OCI-LY7 (cell line): ENCODE results near the gene HSPBAP1. TPM values are rescaled to one million over a fixed set of nuclear protein-coding genes. Genes with fewer than 3 reads are reported as not detected.

ENCODE experiments used
- BruUV-seq: library from RNA; stranded (reverse); fragments of 400-500 nt; replicated peaks from 2 replicates; lab custom pipeline; 2021; lab: Mats Ljungman, UMichigan
- CTCF ChIA-PET: fragments of 300-600 bp; sonication (Branson Sonifier 250); formaldehyde crosslinking; loops from one replicate; lab custom pipeline; 2022; ENCODE audit warnings: antibody characterized with exemption; ENCODE audit not compliant: unreplicated experiment; lab: Charles Lee
- POLR2A ChIA-PET: fragments of 300-600 bp; sonication (Branson Sonifier 250); formaldehyde crosslinking; loops from one replicate; lab custom pipeline; 2022; ENCODE audit warnings: antibody characterized with exemption; lab: Charles Lee
- DNase-seq: peaks from one replicate; pipeline ENCODE4 v3.0.0-alpha.2; 2015; ENCODE audit warnings: low spot score
- H2AFZ ChIP-seq: fragments of 200-600 bp; sonication (generic), shearing (Covaris generic); 2 replicates; pipeline ENCODE4 v1.6.1; 2014; ENCODE audit warnings: mild to moderate bottlenecking, antibody characterized with exemption, low read length, moderate library complexity
- H3K27ac ChIP-seq: fragments of 200-600 bp; sonication (generic); 2 replicates; pipeline ENCODE4 v1.5.1; 2014; ENCODE audit warnings: mixed run types, low read depth, mild to moderate bottlenecking, moderate library complexity, low read length, inconsistent platforms; ENCODE audit not compliant: poor library complexity, severe bottlenecking
- H3K36me3 ChIP-seq: fragments of 200-600 bp; sonication (generic); 2 replicates; pipeline ENCODE4 v1.6.1; 2014; ENCODE audit warnings: mild to moderate bottlenecking, antibody characterized with exemption, low read length, moderate library complexity, mixed read lengths; ENCODE audit not compliant: insufficient read depth
- H3K4me1 ChIP-seq: fragments of 200-600 bp; sonication (generic); 2 replicates; pipeline ENCODE4 v1.5.1; 2014; ENCODE audit warnings: mild to moderate bottlenecking, low read length; ENCODE audit not compliant: insufficient read depth, poor library complexity, severe bottlenecking
- H3K4me2 ChIP-seq: fragments of 200-600 bp; sonication (generic); 2 replicates; pipeline ENCODE4 v1.6.1; 2014; ENCODE audit warnings: mild to moderate bottlenecking, low read length
- H3K4me3 ChIP-seq: fragments of 200-600 bp; sonication (generic); 2 replicates; pipeline ENCODE4 v1.5.1; 2014; ENCODE audit warnings: mild to moderate bottlenecking, low read depth, low read length; ENCODE audit not compliant: poor library complexity, severe bottlenecking
- H3K79me2 ChIP-seq: fragments of 200-600 bp; sonication (generic); 2 replicates; pipeline ENCODE4 v1.6.1; 2016; ENCODE audit warnings: low read depth, mild to moderate bottlenecking, low read length, moderate library complexity, mixed read lengths; ENCODE audit not compliant: insufficient read depth
- H3K9me2 ChIP-seq: fragments of 200-600 bp; sonication (generic); 2 replicates; pipeline ENCODE4 v1.6.1; 2016; ENCODE audit warnings: mild to moderate bottlenecking, low read length, mixed read lengths; ENCODE audit not compliant: insufficient read depth
- H3K9me3 ChIP-seq: fragments of 200-600 bp; sonication (generic); 2 replicates; pipeline ENCODE4 v1.6.1; 2014; ENCODE audit warnings: mild to moderate bottlenecking, mixed run types, low read length, mixed read lengths
- H4K20me1 ChIP-seq: fragments of 200-600 bp; sonication (generic); 2 replicates; pipeline ENCODE4 v1.6.1; 2014; ENCODE audit warnings: mild to moderate bottlenecking, antibody characterized with exemption, low read length, moderate library complexity, mixed read lengths; ENCODE audit not compliant: insufficient read depth
- EZH2phosphoT487 ChIP-seq: fragments of 200-600 bp; sonication (generic); IDR thresholded peaks from 2 replicates; pipeline ENCODE4 v1.6.1; 2018; ENCODE audit warnings: low read depth, borderline replicate concordance, mild to moderate bottlenecking, mixed run types, antibody characterized with exemption, low read length, moderate library complexity, mixed read lengths
- intact Hi-C: fragments of 100-400 bp; cut with micrococcal nuclease; formaldehyde crosslinking; loops from one replicate; pipeline ENCODE4 v1.10.0; 2022; ENCODE audit not compliant: unreplicated experiment
- total RNA-seq, 2 experiments: library from RNA; depleted of rRNA in 1 of 2; stranded (reverse); fragments of >200 nt in 1 of 2; shearing (Covaris generic) in 1 of 2; gene quantifications; 2 replicates each; pipeline ENCODE4 v1.2.3, GENCODE V29; 2014 to 2022
- TF ChIP-seq, protein P1 (sequence below): fragments of 200-600 bp; sonication (generic); conservative IDR thresholded peaks from 2 replicates; pipeline ENCODE4 v1.5.1; 2014; ENCODE audit warnings: mild to moderate bottlenecking, antibody characterized with exemption, low read length, moderate library complexity, mixed read lengths

Gene HSPBAP1
- total RNA-seq, 2 experiments from 2014 or later: 11.9 to 18.6 TPM

DNA sequence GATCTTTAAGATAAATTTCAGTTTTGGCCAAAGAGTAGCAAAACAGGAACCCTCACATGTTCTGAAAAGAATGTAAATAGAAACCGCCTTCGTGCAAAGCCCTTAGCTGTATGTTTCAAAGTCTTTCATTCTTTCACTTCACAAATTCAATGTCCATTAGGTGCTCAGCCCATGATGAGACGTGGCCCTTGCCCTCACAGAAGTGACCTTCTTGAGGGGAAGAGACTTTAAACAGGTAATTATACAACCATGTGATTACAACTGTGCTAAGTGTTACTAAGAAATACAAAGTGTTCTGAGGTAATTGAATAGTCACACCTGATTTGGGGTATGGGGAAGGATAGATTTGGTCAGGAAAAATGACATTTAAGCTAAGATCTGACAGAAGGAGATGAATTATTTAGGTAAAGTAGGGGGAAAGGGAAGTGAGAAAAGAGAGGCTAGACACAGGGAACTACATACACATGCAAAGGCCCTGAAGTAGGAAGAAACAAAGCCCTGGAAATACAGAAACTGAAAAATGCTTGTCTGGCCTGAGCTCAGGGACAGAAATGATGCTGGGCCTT lies 19.6 kb downstream of the HSPBAP1 start:
- peak; percentile 16 for DNase-seq

DNA sequence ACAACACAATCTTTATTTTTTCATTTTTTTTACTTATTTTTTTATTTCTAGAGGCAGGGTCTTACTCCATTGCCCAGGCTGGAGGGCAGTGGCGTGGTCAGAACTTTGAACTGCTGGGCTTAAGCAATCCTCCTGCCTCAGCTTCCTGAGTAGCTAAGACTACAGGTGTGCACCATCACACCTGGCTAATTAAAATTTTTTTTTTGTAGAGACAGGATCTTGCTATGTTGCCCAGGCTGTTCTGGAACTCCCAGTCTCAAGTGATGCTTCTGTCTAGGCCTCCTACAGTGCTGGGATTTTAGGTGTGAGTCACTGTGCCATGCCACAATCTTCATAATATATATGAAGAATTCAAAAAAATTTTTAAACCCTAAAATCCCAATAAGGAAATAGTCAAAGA lies 20.8 kb downstream of the HSPBAP1 start:
- H4K20me1 ChIP-seq: no peaks in the 10 kb centered on the region
- no peak for DNase-seq
- H3K36me3 ChIP-seq: peaks cover 16% of the 10 kb centered on the region; the same call in 1 of the 2 replicates
- POLR2A ChIA-PET: interaction anchor here (0.7 to 1.6 kb wide), 3 partner anchors 11 to 214 kb away, joined by 3 to 6 read pairs (median 3); no protein-coding TSS in a partner anchor
- H3K4me3 ChIP-seq: no peak overlapping the region
- no TSS peak for BruUV-seq
- H2AFZ ChIP-seq: no peak overlapping the region
- H3K4me1 ChIP-seq: peaks cover 15% of the 10 kb centered on the region
- intact Hi-C loops: no loop called here
- H3K79me2 ChIP-seq: no peaks in the 10 kb centered on the region
- H3K4me2 ChIP-seq: no peak overlapping the region
- no peaks in the 10 kb centered on the region for H3K9me2 ChIP-seq
- H3K27ac ChIP-seq: no peak overlapping the region
- no peak for TF ChIP-seq EZH2phosphoT487
- no peaks in the 10 kb centered on the region for H3K9me3 ChIP-seq
- CTCF ChIA-PET: no interaction called here

More for the DNA sequence above, 19.6 kb downstream of the HSPBAP1 start:
- Histone ChIP-seq H3K4me3 (no peak overlapping the region), H3K9me2 (no peaks in the 10 kb centered on the region), H3K27ac (peak overlapping the region; percentile 5), H3K4me1 (peaks cover 15% of the 10 kb centered on the region), H3K9me3 (no peaks in the 10 kb centered on the region), H3K4me2 (peak overlapping the region; percentile 23; the same call in 1 of the 2 replicates), H2AFZ (no peak overlapping the region), H4K20me1 (no peaks in the 10 kb centered on the region), H3K36me3 (peaks cover 12% of the 10 kb centered on the region; the same call in 1 of the 2 replicates), H3K79me2 (no peaks in the 10 kb centered on the region)
- intact Hi-C loops: no loop called here
- TF ChIP-seq, protein P1, sequence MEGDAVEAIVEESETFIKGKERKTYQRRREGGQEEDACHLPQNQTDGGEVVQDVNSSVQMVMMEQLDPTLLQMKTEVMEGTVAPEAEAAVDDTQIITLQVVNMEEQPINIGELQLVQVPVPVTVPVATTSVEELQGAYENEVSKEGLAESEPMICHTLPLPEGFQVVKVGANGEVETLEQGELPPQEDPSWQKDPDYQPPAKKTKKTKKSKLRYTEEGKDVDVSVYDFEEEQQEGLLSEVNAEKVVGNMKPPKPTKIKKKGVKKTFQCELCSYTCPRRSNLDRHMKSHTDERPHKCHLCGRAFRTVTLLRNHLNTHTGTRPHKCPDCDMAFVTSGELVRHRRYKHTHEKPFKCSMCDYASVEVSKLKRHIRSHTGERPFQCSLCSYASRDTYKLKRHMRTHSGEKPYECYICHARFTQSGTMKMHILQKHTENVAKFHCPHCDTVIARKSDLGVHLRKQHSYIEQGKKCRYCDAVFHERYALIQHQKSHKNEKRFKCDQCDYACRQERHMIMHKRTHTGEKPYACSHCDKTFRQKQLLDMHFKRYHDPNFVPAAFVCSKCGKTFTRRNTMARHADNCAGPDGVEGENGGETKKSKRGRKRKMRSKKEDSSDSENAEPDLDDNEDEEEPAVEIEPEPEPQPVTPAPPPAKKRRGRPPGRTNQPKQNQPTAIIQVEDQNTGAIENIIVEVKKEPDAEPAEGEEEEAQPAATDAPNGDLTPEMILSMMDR: no peak
- TF ChIP-seq EZH2phosphoT487: no peak
- no TSS peak for BruUV-seq
- ChIA-PET POLR2A (interaction anchor here (1.1 to 1.4 kb wide), 2 partner anchors 10 to 13 kb away, joined by 3 to 4 read pairs; no protein-coding TSS in a partner anchor), CTCF (no interaction called here)

DNA sequence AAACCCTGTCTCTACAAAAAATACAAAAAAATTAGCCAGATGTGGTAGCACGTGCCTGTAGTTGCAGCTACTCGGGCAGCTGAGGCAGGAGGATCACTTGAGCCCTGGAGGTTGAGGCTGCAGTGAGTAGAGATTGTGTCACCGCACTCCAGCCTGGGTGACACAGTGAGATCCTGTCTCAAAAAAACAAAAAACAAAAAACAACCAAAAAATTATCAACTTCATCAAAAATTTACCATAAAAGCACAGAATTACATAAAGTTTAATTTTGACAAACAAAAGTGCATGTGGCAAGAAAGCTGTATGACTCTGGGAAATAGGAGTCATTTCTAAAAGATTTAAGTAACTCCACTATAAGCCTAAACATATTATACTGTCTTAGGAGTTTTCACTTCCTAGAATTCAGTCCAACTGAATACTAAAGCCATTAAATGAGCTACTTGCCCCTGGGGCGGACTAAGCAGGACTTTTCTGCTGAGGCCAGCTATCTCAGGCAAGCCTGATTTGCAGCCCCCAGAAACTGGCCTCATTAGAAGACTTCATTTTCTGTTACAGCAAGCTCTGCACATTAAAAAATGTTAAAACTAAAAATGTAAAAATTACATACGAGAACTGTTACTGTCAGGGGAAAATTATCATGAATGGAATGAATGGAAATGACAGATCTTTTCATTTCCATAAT lies 23.0 kb downstream of the HSPBAP1 start:
- Histone ChIP-seq H3K9me2 (no peaks in the 10 kb centered on the region), H3K27ac (no peak overlapping the region), H3K4me1 (peaks cover 15% of the 10 kb centered on the region), H3K4me2 (no peak overlapping the region), H3K36me3 (peaks cover 17% of the 10 kb centered on the region; the same call in 1 of the 2 replicates), H2AFZ (no peak overlapping the region), H3K4me3 (no peak overlapping the region), H3K9me3 (no peaks in the 10 kb centered on the region), H4K20me1 (no peaks in the 10 kb centered on the region), H3K79me2 (no peaks in the 10 kb centered on the region)
- ChIA-PET CTCF (no interaction called here), POLR2A (interaction anchor here (1.0 to 1.4 kb wide), 2 partner anchors 9 to 13 kb away, joined by 4 to 5 read pairs; no protein-coding TSS in a partner anchor)
- no TSS peak for BruUV-seq
- intact Hi-C loops: no loop called here
- no peak for TF ChIP-seq EZH2phosphoT487
- TF ChIP-seq, protein P1: no peak
- DNase-seq: no peak
